GM18499 (cell line): ENCODE measurements around the gene LNX2.

Experiments
- ATAC-seq: cut with Tn5 transposase; IDR thresholded peaks from one replicate; pipeline ENCODE4 v1.9.1; 2021; ENCODE audit warnings: moderate number of reproducible peaks; ENCODE audit not compliant: insufficient read depth, unreplicated experiment

The LNX2 gene

GRCh38 chr13:27620377-27621115, at the start of gene LNX2:
LNX2 (minus strand) TSS chr13:27620529; CDS start chr13:27581703, 38,826 bp downstream.
- peak; percentile 79 for ATAC-seq

- ATAC-seq = no peak
Observed at GRCh38 chr13:27667946-27668345, 47.6 kb upstream of the LNX2 start.

- ATAC-seq = no peak
Observed at GRCh38 chr13:27666951-27667350, 46.6 kb upstream of the LNX2 start.

- no peak for ATAC-seq
Observed at GRCh38 chr13:27665761-27666160, 45.4 kb upstream of the LNX2 start.

- ATAC-seq = no peak
Observed at GRCh38 chr13:27665333-27665732, 45.0 kb upstream of the LNX2 start.

- no peak for ATAC-seq
Observed at GRCh38 chr13:27663947-27664346, 43.6 kb upstream of the LNX2 start.

- no peak for ATAC-seq
Observed at GRCh38 chr13:27662738-27663470, 42.6 kb upstream of the LNX2 start.

- no peak for ATAC-seq
Observed at GRCh38 chr13:27661017-27661416, 40.7 kb upstream of the LNX2 start.

GRCh38 chr13:27660511-27660910, 40.2 kb upstream of the LNX2 start:
- ATAC-seq = no peak

GRCh38 chr13:27659145-27659865, 39.0 kb upstream of the LNX2 start:
- no peak for ATAC-seq

GRCh38 chr13:27658546-27658945, 38.2 kb upstream of the LNX2 start:
- no peak for ATAC-seq

- no peak for ATAC-seq
Observed at GRCh38 chr13:27657724-27658123, 37.4 kb upstream of the LNX2 start.

GRCh38 chr13:27654816-27655215, 34.5 kb upstream of the LNX2 start:
- ATAC-seq = no peak

- no peak for ATAC-seq
Observed at GRCh38 chr13:27654059-27654458, 33.7 kb upstream of the LNX2 start.

GRCh38 chr13:27650312-27650711, 30.0 kb upstream of the LNX2 start:
- ATAC-seq = no peak

- ATAC-seq = no peak
Observed at GRCh38 chr13:27644302-27644701, 24.0 kb upstream of the LNX2 start.

- ATAC-seq = no peak
Observed at GRCh38 chr13:27643334-27644132, 23.2 kb upstream of the LNX2 start.

- no peak for ATAC-seq
Observed at GRCh38 chr13:27641711-27642502, 21.6 kb upstream of the LNX2 start.

GRCh38 chr13:27639186-27639585, 18.9 kb upstream of the LNX2 start:
- ATAC-seq = no peak

GRCh38 chr13:27638521-27638920, 18.2 kb upstream of the LNX2 start:
- no peak for ATAC-seq
